Measurements from ENCODE around the gene CRIP3. TPM values are rescaled to one million over a fixed set of nuclear protein-coding genes. Genes with fewer than 3 reads are reported as not detected.

The CRIP3 gene
- total and polyA plus RNA-seq, 10 of the 15 experiments (the other 5 are each of a cell fraction or from before 2014, with no cell fraction given), result 1.5 to 9.2 (median 2.2) TPM

- no peak for TF ChIP-seq RCOR1 (conservative IDR thresholded peaks at IDR 0.05; ENCODE audit: low read depth, low read length)
Observed at GRCh38 chr6:43268355-43268700, 40.3 kb downstream of the CRIP3 start (continued).

DNA sequence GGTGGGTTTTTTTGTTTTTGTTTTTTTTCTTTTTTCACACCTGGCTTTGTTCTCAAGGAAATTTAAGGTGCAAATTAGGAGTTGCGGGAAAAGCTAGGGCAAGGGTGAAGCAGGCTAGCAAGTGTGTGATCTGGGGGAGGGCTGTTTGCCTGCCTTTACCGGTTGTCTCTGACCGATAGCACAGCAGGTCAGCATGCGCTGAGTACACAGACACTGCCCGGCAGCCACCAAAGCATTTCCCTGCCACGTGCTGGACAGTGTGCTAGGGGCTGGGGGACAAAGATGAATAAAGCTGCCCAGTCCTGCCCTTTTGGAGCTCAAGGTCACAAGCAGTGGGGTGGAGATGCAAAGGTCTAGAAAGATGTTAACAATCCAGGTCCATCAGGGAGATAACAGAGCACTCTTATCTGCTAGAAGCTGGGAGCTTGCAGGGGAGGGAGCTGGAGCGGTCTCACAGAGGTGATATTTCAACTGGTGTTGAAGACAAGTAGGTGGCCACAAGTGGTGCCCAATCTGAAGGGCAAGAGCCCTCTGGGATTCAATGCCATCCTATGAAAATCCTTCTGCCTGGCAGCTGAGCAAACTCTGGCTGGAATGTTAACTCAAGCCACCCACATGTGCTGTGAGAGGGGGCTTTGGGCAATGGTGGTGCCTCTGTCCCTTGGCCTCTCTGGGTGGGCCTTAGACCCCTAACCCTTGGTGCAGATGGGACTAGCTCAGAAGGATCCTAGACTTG lies 40.8 kb downstream of the CRIP3 start:
- Histone ChIP-seq H3K27me3 (replicated peaks in 1 of 2; ENCODE audit: control insufficient read depth in 2 of 2, insufficient read depth in 2 of 2, low read length in 1 of 2) (no peaks in the 10 kb centered on the region), H3K27ac (ENCODE audit: control insufficient read depth, insufficient read depth) (no peak overlapping the region), H3K4me1 (ENCODE audit: control insufficient read depth, insufficient read depth, low read length) (peaks cover 22% of the 10 kb centered on the region), H3K9ac (ENCODE audit: control insufficient read depth, insufficient read depth, low read length) (no peak overlapping the region), H4K20me1 (ENCODE audit: control insufficient read depth, insufficient read depth) (no peaks in the 10 kb centered on the region), H2AFZ (ENCODE audit: control insufficient read depth, low read depth, low read length) (no peak overlapping the region), H3K36me3 (ENCODE audit: control insufficient read depth in 2 of 2, insufficient read depth in 2 of 2, low read length in 1 of 2) (no peaks in the 10 kb centered on the region), H3K9me3 (replicated peaks; ENCODE audit: control insufficient read depth, insufficient read depth, low read length) (no peaks in the 10 kb centered on the region), H3K4me3 (no peak overlapping the region), H3K79me2 (ENCODE audit: control insufficient read depth, insufficient read depth, low read length) (no peaks in the 10 kb centered on the region), H3K4me2 (ENCODE audit: control insufficient read depth, insufficient read depth) (no peak overlapping the region)
- POLR2A ChIA-PET, result interaction anchor here (0.5 to 1.6 kb wide), 3 partner anchors 55 to 102 kb away, joined by 3 to 5 read pairs (median 3); partner anchors contain the start of gene ZNF318
- TF ChIP-seq RAD51 (IDR thresholded peaks at IDR 0.05), result no peak
- no peak for TF ChIP-seq RAD21 (IDR thresholded peaks at IDR 0.05; ENCODE audit: insufficient read depth, low read depth, low read length)
- TF ChIP-seq, protein P1, sequence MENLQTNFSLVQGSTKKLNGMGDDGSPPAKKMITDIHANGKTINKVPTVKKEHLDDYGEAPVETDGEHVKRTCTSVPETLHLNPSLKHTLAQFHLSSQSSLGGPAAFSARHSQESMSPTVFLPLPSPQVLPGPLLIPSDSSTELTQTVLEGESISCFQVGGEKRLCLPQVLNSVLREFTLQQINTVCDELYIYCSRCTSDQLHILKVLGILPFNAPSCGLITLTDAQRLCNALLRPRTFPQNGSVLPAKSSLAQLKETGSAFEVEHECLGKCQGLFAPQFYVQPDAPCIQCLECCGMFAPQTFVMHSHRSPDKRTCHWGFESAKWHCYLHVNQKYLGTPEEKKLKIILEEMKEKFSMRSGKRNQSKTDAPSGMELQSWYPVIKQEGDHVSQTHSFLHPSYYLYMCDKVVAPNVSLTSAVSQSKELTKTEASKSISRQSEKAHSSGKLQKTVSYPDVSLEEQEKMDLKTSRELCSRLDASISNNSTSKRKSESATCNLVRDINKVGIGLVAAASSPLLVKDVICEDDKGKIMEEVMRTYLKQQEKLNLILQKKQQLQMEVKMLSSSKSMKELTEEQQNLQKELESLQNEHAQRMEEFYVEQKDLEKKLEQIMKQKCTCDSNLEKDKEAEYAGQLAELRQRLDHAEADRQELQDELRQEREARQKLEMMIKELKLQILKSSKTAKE (IDR thresholded peaks at IDR 0.05; ENCODE audit: low read depth, poor library complexity, severe bottlenecking), result no peak
- TF ChIP-seq MTA2 (IDR thresholded peaks at IDR 0.05; ENCODE audit: low read depth), result peak; percentile 25; the same call in 1 of the 2 replicates
- peak; percentile 17 for TF ChIP-seq E4F1 (IDR thresholded peaks at IDR 0.05; ENCODE audit: borderline replicate concordance, partially characterized antibody)
- peak; percentile 27 for TF ChIP-seq SMAD1 (IDR thresholded peaks at IDR 0.05; ENCODE audit: low read depth, partially characterized antibody)
- no peak for FAIRE-seq
- RAD21 ChIA-PET (ENCODE audit: unreplicated experiment), result interaction anchor here (1.0 to 1.7 kb wide), 9 partner anchors 29 to 242 kb away, joined by 3 to 6 read pairs (median 4); partner anchors contain the start of genes CRIP3 and ZNF318
- no peak for DNase-seq (ENCODE audit: low read depth, low spot score)
- no TSS peak for BruUV-seq (replicated peaks)
- SMC1A ChIA-PET (ENCODE audit: uncharacterized antibody, unreplicated experiment), result interaction anchor here (1.1 to 2.5 kb wide), 6 partner anchors 9 to 239 kb away, joined by 3 to 10 read pairs (median 6); partner anchors contain the start of gene CRIP3
- ATAC-seq, result no peak
- intact Hi-C loops (cut with micrococcal nuclease; ENCODE audit: unreplicated experiment) (no loop called here), in situ Hi-C loops (cut with MboI) (no loop called here)
- WGBS (ENCODE audit: insufficient coverage, insufficient replicate concordance, low lambda C conversion rate, missing lambda C conversion rate), result 82% methylated on average over 7 of the region's 7 CpGs
- CTCF ChIA-PET, result interaction anchor here (1.2 to 3.2 kb wide), 8 partner anchors 41 to 239 kb away, joined by 3 to 15 read pairs (median 4); partner anchors contain the start of gene CRIP3
